Esophagus muscularis mucosa (tissue), 4 donors: ENCODE measurements around the gene KCNK16. TPM values are rescaled to one million over a fixed set of nuclear protein-coding genes. Genes with fewer than 3 reads are reported as not detected.

Experiments
- DNase-seq: peaks from one replicate; pipeline ENCODE4 v3.0.0-alpha.2; 2017; ENCODE audit errors: extremely low spot score
- H3K27ac ChIP-seq, 4 donors: fragments of 200-600 bp; sonication (generic); replicated peaks in 1 of 4; 1 replicate in 3 of 4; 2 replicates in 1 of 4; pipeline ENCODE4 v1.5.1; 2016 to 2019; ENCODE audit warnings: mild to moderate bottlenecking in 1 of 4
- H3K27me3 ChIP-seq, 4 donors: fragments of 200-600 bp; sonication (generic); one replicate each; pipeline versions ENCODE4 v1.5.1 to v1.6.0; 2016 to 2019
- H3K36me3 ChIP-seq, 4 donors: fragments of 200-600 bp; sonication (generic); one replicate each; pipeline ENCODE4 v1.5.1; 2016 to 2019
- H3K4me1 ChIP-seq, 4 donors: fragments of 200-600 bp; sonication (generic); one replicate each; pipeline ENCODE4 v1.5.1; 2016 to 2019
- H3K4me3 ChIP-seq, 4 donors: fragments of 200-600 bp; sonication (generic); 1 replicate in 2 of 4; 2 replicates in 2 of 4; pipeline ENCODE4 v1.5.1; 2016 to 2019; ENCODE audit warnings: mild to moderate bottlenecking in 4 of 4, moderate library complexity in 1 of 4
- H3K9me3 ChIP-seq, 4 donors: fragments of 200-600 bp; sonication (generic); 1 replicate in 3 of 4; 2 replicates in 1 of 4; pipeline ENCODE4 v1.5.1; 2016 to 2019
- CTCF ChIP-seq, 3 experiments: fragments of 200-600 bp in 2 of 3; fragments of 450-650 bp in 1 of 3; sonication (generic) in 2 of 3; IDR thresholded peaks; one replicate each; pipeline ENCODE4 v1.5.1; 2017 to 2019; ENCODE audit warnings: antibody characterized with exemption in 3 of 3, mild to moderate bottlenecking in 2 of 3, moderate library complexity in 1 of 3
- EP300 ChIP-seq: sonication (generic); formaldehyde crosslinking; IDR thresholded peaks from one replicate; pipeline ENCODE4 v1.6.1; 2017; ENCODE audit warnings: antibody characterized with exemption
- POLR2A ChIP-seq: fragments of 450-650 bp; IDR thresholded peaks from one replicate; pipeline ENCODE4 v1.6.1; 2017; ENCODE audit warnings: antibody characterized with exemption, moderate library complexity, mild to moderate bottlenecking, low read depth
- POLR2AphosphoS5 ChIP-seq, 2 donors: sonication (generic); formaldehyde crosslinking; IDR thresholded peaks; one replicate each; pipeline ENCODE4 v1.6.1; 2017; ENCODE audit warnings: antibody characterized with exemption in 2 of 2
- WGBS: methylation state at CpG from one replicate; pipeline ENCODE4 v1.1.5; 2018; 5-methylcytosine and 5-hydroxymethylcytosine counted together
- intact Hi-C: fragments of 100-400 bp; cut with DNase I; formaldehyde crosslinking; loops from one replicate; pipeline ENCODE4 v1.15.1; 2023
- total RNA-seq, 4 donors: library from RNA; depleted of rRNA; stranded (reverse); fragments of >200 nt; gene quantifications; one replicate each; pipeline versions ENCODE4 v1.1.0 to v1.2.1, GENCODE V29; 2016

The KCNK16 gene
- total RNA-seq, 4 donors from 2014 or later: not detected

- DNase-seq: no peak
- 58% methylated on average over 9 of the region's 9 CpGs for WGBS
- no peak overlapping the region for H3K4me3 ChIP-seq
- TF ChIP-seq POLR2AphosphoS5 (IDR thresholded peaks at IDR 0.05) (no peak), EP300 (no peak), CTCF (IDR thresholded peaks at IDR 0.05) (no peak)
- no peaks in the 10 kb centered on the region for H3K27me3 ChIP-seq
- H3K27ac ChIP-seq: peak overlapping the region in 1 of 4 donors; percentile 26
- H3K4me1 ChIP-seq: peaks cover 10 to 36% (median 22%) of the 10 kb centered on the region in 4 donors
- H3K36me3 ChIP-seq: no peaks in the 10 kb centered on the region
- no peaks in the 10 kb centered on the region for H3K9me3 ChIP-seq
- intact Hi-C loops: no loop called here
Observed at GRCh38 chr6:39339096-39339867, 16.8 kb upstream of the KCNK16 start.

- intact Hi-C loops: no loop called here
- peaks cover 10 to 36% (median 22%) of the 10 kb centered on the region in 4 donors for H3K4me1 ChIP-seq
- WGBS: 62% methylated on average over 4 of the region's 5 CpGs
- no peak for TF ChIP-seq CTCF (IDR thresholded peaks at IDR 0.05)
- TF ChIP-seq EP300: no peak
- TF ChIP-seq POLR2A: no peak
- no peak for TF ChIP-seq POLR2AphosphoS5 (IDR thresholded peaks at IDR 0.05)
- DNase-seq: no peak
- H3K36me3 ChIP-seq: no peaks in the 10 kb centered on the region
- H3K9me3 ChIP-seq: no peaks in the 10 kb centered on the region
- no peak overlapping the region for H3K27ac ChIP-seq
- H3K27me3 ChIP-seq: no peaks in the 10 kb centered on the region
- H3K4me3 ChIP-seq: no peak overlapping the region
Observed at GRCh38 chr6:39338397-39338796, 15.9 kb upstream of the KCNK16 start.

GRCh38 chr6:39335780-39336545 is 13.5 kb upstream of the KCNK16 start:
- Histone ChIP-seq H3K9me3 (no peaks in the 10 kb centered on the region), H3K36me3 (no peaks in the 10 kb centered on the region), H3K4me1 (peaks cover 10 to 26% (median 16%) of the 10 kb centered on the region in 4 donors), H3K27me3 (no peaks in the 10 kb centered on the region), H3K4me3 (no peak overlapping the region), H3K27ac (no peak overlapping the region)
- intact Hi-C loops: no loop called here
- WGBS: 56% methylated on average over 5 of the region's 5 CpGs
- no peak for TF ChIP-seq POLR2A
- no peak for DNase-seq

GRCh38 chr6:39333644-39334438 is 11.3 kb upstream of the KCNK16 start:
- no peak for DNase-seq
- H3K4me3 ChIP-seq: no peak overlapping the region
- no peaks in the 10 kb centered on the region for H3K36me3 ChIP-seq
- TF ChIP-seq CTCF (IDR thresholded peaks at IDR 0.05): no peak
- TF ChIP-seq POLR2A: no peak
- no peak for TF ChIP-seq POLR2AphosphoS5 (IDR thresholded peaks at IDR 0.05)
- no peak for TF ChIP-seq EP300
- H3K9me3 ChIP-seq: no peaks in the 10 kb centered on the region
- peaks cover 0 to 7% (median 0%) of the 10 kb centered on the region in 4 donors for H3K27me3 ChIP-seq
- intact Hi-C loops: no loop called here
- H3K27ac ChIP-seq: no peak overlapping the region
- H3K4me1 ChIP-seq: peaks cover 0 to 12% (median under 1%) of the 10 kb centered on the region in 4 donors
- WGBS: 78% methylated on average over 7 of the region's 7 CpGs

GRCh38 chr6:39330476-39330875 is 8.0 kb upstream of the KCNK16 start:
- H3K27me3 ChIP-seq: peaks cover 0 to 22% (median 0%) of the 10 kb centered on the region in 4 donors
- no peak overlapping the region for H3K27ac ChIP-seq
- no peak for TF ChIP-seq CTCF (IDR thresholded peaks at IDR 0.05)
- no peak for TF ChIP-seq POLR2A
- TF ChIP-seq POLR2AphosphoS5 (IDR thresholded peaks at IDR 0.05): no peak
- TF ChIP-seq EP300: no peak
- intact Hi-C loops: no loop called here
- H3K4me3 ChIP-seq: no peak overlapping the region
- H3K36me3 ChIP-seq: no peaks in the 10 kb centered on the region
- DNase-seq: no peak
- no peaks in the 10 kb centered on the region for H3K9me3 ChIP-seq
- peaks cover 0 to 7% (median 0%) of the 10 kb centered on the region in 4 donors for H3K4me1 ChIP-seq
- 57% methylated on average over 3 of the region's 3 CpGs for WGBS
